ENCODE data around the gene IL4.

Gene IL4

GRCh38 chr5:132666310-132667123 lies 7.3 kb upstream of the IL4 start:
- Histone ChIP-seq H3K27me3 (ENCODE audit: control insufficient read depth, insufficient read depth, low read length) (0 out of 2 replicates have a peak, but pooled peaks cover 3% of the 10 kb centered on the region), H3K4me3 (ENCODE audit: low read depth, low read length) (no peak overlapping the region), H3K9ac (ENCODE audit: low read length) (no peak overlapping the region), H3K36me3 (ENCODE audit: control insufficient read depth, insufficient read depth, low read length) (no peaks in the 10 kb centered on the region), H3K27ac (ENCODE audit: low read depth, low read length) (no peak overlapping the region), H3K4me1 (ENCODE audit: control insufficient read depth, insufficient read depth, low read length) (peaks cover 17% of the 10 kb centered on the region; the same call in 1 of the 2 replicates), H3K9me3 (ENCODE audit: control insufficient read depth, insufficient read depth, low read depth, low read length) (peaks cover 5% of the 10 kb centered on the region; the same call in 1 of the 2 replicates)

DNA sequence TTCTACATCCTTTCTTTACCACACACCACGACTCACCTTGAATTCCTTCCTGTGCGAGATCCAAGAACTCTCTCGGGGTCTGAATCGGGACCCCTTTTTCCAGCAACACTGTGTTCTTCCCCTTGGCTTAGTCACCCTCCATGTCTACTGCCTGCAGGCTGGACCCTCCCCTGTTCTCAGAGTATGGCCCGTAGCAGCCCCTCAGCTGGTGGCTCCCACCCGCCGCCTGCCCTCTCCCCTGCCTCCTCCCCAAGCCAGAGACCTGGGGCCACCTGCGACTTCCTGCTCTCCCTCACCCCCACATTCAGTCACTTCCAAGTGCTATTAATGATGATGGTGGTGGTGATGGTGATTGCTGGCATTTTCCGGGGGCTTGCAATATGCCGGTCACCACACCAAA lies 6.5 kb upstream of the IL4 start:
- Histone ChIP-seq H3K9ac (ENCODE audit: low read length) (no peak overlapping the region), H3K27me3 (ENCODE audit: control insufficient read depth, insufficient read depth, low read length) (0 out of 2 replicates have a peak, but pooled peaks cover 3% of the 10 kb centered on the region), H3K4me1 (ENCODE audit: control insufficient read depth, insufficient read depth, low read length) (peaks cover 17% of the 10 kb centered on the region; the same call in 1 of the 2 replicates)

DNA sequence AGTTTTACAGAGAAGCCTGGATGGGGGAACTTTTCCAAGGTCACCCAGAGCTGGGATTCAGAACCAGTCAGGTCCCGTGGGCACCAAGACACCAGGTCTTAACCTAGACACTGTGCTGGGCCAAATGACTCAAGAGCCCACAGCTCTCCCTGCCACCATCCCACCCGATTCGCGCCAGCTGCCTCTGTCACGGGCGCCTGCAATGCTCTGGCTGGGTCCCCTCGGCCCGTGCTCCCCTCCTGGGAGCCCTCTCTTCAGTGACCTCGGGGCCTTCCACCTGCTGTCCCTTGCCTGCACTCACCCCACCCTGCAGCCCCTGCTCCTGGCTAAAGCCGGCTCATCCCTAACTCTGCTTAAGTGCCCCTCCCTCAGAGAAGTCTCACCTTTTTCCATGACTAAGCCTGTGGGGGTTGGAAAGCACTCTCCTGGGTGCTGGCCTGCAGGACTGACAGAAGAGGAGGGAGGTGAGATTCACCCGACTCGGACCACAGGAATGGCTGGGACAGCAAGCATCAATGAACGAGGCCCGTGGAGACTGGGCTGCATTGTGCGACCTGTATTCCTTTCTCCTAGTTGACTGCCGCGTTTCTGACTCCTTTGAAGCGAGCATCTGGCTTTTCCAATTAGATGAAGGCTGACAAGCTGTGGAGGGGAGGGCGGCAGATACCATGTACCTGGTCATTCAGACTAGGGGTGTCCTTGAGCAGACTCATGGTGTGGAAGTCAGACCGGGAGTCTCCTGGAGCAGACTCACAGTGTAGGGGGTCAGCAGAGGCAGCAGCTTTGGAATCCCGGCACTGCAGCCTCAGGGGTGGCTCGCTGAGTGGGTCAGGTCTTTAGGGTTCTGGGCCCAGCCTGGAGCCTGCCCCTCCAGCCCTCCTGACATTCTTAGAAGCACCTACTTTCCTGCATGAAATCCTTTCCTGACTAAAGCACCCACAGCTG lies 5.8 kb upstream of the IL4 start:
- H3K27ac ChIP-seq (ENCODE audit: low read depth, low read length): no peak overlapping the region
- no peaks in the 10 kb centered on the region for H3K36me3 ChIP-seq (ENCODE audit: control insufficient read depth, insufficient read depth, low read length)
- peaks cover 17% of the 10 kb centered on the region; the same call in 1 of the 2 replicates for H3K4me1 ChIP-seq (ENCODE audit: control insufficient read depth, insufficient read depth, low read length)
- 0 out of 2 replicates have a peak, but pooled peaks cover 3% of the 10 kb centered on the region for H3K27me3 ChIP-seq (ENCODE audit: control insufficient read depth, insufficient read depth, low read length)
- H3K9ac ChIP-seq (ENCODE audit: low read length): no peak overlapping the region
- H3K4me3 ChIP-seq (ENCODE audit: low read depth, low read length): no peak overlapping the region
- H3K9me3 ChIP-seq (ENCODE audit: control insufficient read depth, insufficient read depth, low read depth, low read length): peaks cover 5% of the 10 kb centered on the region; the same call in 1 of the 2 replicates

More for the DNA sequence above, 6.5 kb upstream of the IL4 start:
- H3K27ac ChIP-seq (ENCODE audit: low read depth, low read length): no peak overlapping the region
- H3K36me3 ChIP-seq (ENCODE audit: control insufficient read depth, insufficient read depth, low read length): no peaks in the 10 kb centered on the region
- no peak overlapping the region for H3K4me3 ChIP-seq (ENCODE audit: low read depth, low read length)
- peaks cover 5% of the 10 kb centered on the region; the same call in 1 of the 2 replicates for H3K9me3 ChIP-seq (ENCODE audit: control insufficient read depth, insufficient read depth, low read depth, low read length)

- Histone ChIP-seq H3K9me3 (ENCODE audit: control insufficient read depth, insufficient read depth, low read depth, low read length) (peaks cover 5% of the 10 kb centered on the region; the same call in 1 of the 2 replicates), H3K27me3 (ENCODE audit: control insufficient read depth, insufficient read depth, low read length) (0 out of 2 replicates have a peak, but pooled peaks cover 3% of the 10 kb centered on the region), H3K4me1 (ENCODE audit: control insufficient read depth, insufficient read depth, low read length) (peaks cover 13% of the 10 kb centered on the region; the same call in 1 of the 2 replicates), H3K4me3 (ENCODE audit: low read depth, low read length) (no peak overlapping the region), H3K36me3 (ENCODE audit: control insufficient read depth, insufficient read depth, low read length) (no peaks in the 10 kb centered on the region), H3K27ac (ENCODE audit: low read depth, low read length) (no peak overlapping the region), H3K9ac (ENCODE audit: low read length) (no peak overlapping the region)
These were observed 4.9 kb upstream of the IL4 start for GRCh38 chr5:132668706-132669454.

DNA sequence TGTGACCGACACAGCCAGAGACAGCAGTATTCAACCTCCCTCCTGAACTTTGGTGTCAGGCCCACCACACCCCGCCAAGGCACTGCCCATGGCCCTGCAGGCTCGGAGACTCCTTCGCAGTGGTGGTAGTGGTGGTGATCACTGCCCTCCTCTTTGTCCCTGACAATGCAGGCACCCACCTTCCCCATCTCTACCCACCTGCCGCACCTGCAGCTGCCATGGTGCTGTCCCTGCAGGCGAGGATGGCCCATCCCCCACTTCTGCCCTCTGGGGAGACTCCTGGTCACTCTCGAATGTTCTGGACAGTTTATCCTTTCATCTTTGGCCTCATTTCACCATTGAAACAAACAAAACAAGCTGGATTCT lies 4.4 kb upstream of the IL4 start:
- Histone ChIP-seq H3K4me3 (ENCODE audit: low read depth, low read length) (no peak overlapping the region), H3K27me3 (ENCODE audit: control insufficient read depth, insufficient read depth, low read length) (0 out of 2 replicates have a peak, but pooled peaks cover 3% of the 10 kb centered on the region), H3K4me1 (ENCODE audit: control insufficient read depth, insufficient read depth, low read length) (peaks cover 12% of the 10 kb centered on the region; the same call in 1 of the 2 replicates), H3K27ac (ENCODE audit: low read depth, low read length) (no peak overlapping the region), H3K9me3 (ENCODE audit: control insufficient read depth, insufficient read depth, low read depth, low read length) (peaks cover 5% of the 10 kb centered on the region; the same call in 1 of the 2 replicates), H3K36me3 (ENCODE audit: control insufficient read depth, insufficient read depth, low read length) (no peaks in the 10 kb centered on the region), H3K9ac (ENCODE audit: low read length) (no peak overlapping the region)

DNA sequence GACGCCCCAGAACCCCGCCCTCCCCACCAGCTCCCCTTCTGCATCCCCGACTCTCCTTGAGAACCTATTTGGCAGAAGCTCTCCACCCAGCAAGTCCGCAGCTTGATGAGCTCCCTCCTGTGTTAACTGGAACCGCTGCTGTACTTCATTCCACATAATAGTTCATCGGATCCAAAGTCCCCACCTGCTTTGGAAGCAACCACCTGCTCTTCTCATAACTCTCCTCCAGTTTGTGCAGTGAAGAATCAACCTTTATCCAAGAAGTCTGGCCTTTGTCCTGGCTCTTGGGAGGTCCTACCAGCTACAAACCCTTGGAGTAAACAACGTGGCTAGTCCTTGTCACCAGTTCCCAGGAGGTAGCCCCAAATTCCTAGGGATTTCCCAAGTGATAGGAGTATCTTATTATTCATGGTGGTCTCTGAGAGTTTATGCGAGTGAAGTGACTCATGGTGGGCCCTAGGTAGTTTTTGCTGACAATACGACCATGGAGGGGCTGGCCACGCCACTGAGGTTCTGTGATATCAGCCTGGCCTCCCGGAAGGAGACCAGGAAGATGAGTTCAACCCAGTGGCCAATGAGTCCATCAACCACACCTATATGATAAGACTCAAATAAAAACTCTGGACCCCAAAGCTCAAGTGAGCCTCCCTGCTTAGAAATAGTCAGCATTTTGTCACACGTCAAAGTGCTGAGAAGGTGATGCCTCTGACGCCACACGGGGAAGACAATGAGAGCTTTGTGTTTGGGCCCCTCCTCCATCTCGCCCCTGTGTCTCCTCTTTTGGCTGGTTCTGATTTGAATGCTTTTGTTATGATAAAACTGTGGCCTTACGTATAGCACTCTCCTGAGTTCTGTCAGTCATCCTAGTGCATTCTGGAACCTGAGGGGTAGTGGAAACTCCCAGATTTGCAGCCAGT lies 3.6 kb upstream of the IL4 start:
- H3K27me3 ChIP-seq (ENCODE audit: control insufficient read depth, insufficient read depth, low read length): 0 out of 2 replicates have a peak, but pooled peaks cover 3% of the 10 kb centered on the region
- no peaks in the 10 kb centered on the region for H3K36me3 ChIP-seq (ENCODE audit: control insufficient read depth, insufficient read depth, low read length)
- no peak overlapping the region for H3K27ac ChIP-seq (ENCODE audit: low read depth, low read length)
- H3K9ac ChIP-seq (ENCODE audit: low read length): no peak overlapping the region
- H3K9me3 ChIP-seq (ENCODE audit: control insufficient read depth, insufficient read depth, low read depth, low read length): peaks cover 5% of the 10 kb centered on the region; the same call in 1 of the 2 replicates
- peaks cover 12% of the 10 kb centered on the region; the same call in 1 of the 2 replicates for H3K4me1 ChIP-seq (ENCODE audit: control insufficient read depth, insufficient read depth, low read length)
- H3K4me3 ChIP-seq (ENCODE audit: low read depth, low read length): no peak overlapping the region

DNA sequence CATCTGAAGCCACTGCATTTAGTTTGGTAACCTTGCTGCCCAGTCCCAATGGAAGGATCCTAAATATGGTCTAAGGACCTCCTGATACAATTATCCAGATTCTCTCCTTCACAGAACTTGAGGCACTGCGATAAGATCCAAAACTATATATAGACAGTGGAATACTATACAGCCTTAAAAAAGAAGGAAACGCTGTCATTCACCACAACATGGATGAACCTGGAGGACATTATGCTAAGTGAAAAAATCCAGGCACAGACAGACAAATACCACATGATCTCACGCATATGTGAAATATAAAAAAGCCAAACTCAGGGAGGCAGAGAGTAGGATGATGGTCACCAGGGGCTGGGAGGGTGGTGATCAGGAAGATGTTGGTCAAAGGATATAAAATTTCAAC lies 2.8 kb upstream of the IL4 start:
- H3K9ac ChIP-seq (ENCODE audit: low read length): no peak overlapping the region
- H3K4me1 ChIP-seq (ENCODE audit: control insufficient read depth, insufficient read depth, low read length): peaks cover 12% of the 10 kb centered on the region; the same call in 1 of the 2 replicates

DNA sequence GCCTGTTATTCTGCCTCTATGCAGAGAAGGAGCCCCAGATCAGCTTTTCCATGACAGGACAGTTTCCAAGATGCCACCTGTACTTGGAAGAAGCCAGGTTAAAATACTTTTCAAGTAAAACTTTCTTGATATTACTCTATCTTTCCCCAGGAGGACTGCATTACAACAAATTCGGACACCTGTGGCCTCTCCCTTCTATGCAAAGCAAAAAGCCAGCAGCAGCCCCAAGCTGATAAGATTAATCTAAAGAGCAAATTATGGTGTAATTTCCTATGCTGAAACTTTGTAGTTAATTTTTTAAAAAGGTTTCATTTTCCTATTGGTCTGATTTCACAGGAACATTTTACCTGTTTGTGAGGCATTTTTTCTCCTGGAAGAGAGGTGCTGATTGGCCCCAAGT lies 301 bp upstream of the IL4 start:
- Histone ChIP-seq H3K4me1 (ENCODE audit: control insufficient read depth, insufficient read depth, low read length) (peaks cover 3% of the 10 kb centered on the region; the same call in 1 of the 2 replicates), H3K9me3 (ENCODE audit: control insufficient read depth, insufficient read depth, low read depth, low read length) (peaks cover 5% of the 10 kb centered on the region; the same call in 1 of the 2 replicates), H3K9ac (ENCODE audit: low read length) (no peak overlapping the region), H3K27ac (ENCODE audit: low read depth, low read length) (no peak overlapping the region), H3K36me3 (ENCODE audit: control insufficient read depth, insufficient read depth, low read length) (no peaks in the 10 kb centered on the region), H3K4me3 (ENCODE audit: low read depth, low read length) (no peak overlapping the region), H3K27me3 (ENCODE audit: control insufficient read depth, insufficient read depth, low read length) (0 out of 2 replicates have a peak, but pooled peaks cover 3% of the 10 kb centered on the region)

More for the DNA sequence above, 2.8 kb upstream of the IL4 start:
- Histone ChIP-seq H3K27me3 (ENCODE audit: control insufficient read depth, insufficient read depth, low read length) (0 out of 2 replicates have a peak, but pooled peaks cover 3% of the 10 kb centered on the region), H3K9me3 (ENCODE audit: control insufficient read depth, insufficient read depth, low read depth, low read length) (peaks cover 5% of the 10 kb centered on the region; the same call in 1 of the 2 replicates), H3K4me3 (ENCODE audit: low read depth, low read length) (no peak overlapping the region), H3K27ac (ENCODE audit: low read depth, low read length) (no peak overlapping the region), H3K36me3 (ENCODE audit: control insufficient read depth, insufficient read depth, low read length) (no peaks in the 10 kb centered on the region)

DNA sequence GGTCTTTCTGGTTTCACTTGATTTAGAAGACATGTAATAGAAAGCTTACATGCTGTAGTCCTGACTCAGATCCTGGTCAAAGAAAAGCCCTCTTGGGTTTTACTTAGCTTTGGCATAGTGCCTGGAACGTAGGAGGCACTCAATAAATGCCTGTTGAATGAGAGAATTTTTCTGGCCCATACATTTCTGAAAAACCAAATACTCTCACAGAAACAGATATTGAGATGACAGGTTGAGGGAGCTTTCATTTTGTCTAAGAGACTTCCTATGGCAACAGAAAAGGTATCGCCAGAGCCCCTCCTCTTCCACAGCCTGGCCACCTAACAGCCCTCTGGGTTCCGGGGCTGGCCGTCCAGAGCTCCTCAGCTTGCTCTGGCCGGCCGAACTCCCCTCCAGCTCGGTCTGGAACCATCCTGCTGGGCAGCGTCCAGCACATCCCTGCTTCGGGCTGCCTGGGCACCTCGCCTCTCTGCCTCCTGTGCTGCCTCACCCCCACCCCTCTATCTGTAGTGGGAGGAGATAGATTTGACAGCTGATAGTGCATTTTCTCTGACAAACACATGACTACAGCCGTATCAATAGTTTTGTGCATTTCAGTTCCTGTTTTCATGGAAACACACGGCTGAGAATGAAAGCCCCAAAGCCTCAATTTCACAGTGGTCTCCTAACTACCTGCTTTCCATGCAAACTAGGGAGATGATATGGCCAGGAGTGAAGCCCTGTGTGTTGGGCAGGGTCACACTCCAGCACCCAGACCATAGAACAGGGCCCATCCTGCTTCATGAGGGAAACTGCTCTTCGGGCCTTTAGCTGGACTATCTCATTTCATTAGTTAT lies 1.1 kb downstream of the IL4 start:
- peaks cover 5% of the 10 kb centered on the region; the same call in 1 of the 2 replicates for H3K9me3 ChIP-seq (ENCODE audit: control insufficient read depth, insufficient read depth, low read depth, low read length)
- no peak overlapping the region for H3K27ac ChIP-seq (ENCODE audit: low read depth, low read length)
- no peak overlapping the region for H3K4me3 ChIP-seq (ENCODE audit: low read depth, low read length)
- no peaks in the 10 kb centered on the region for H3K36me3 ChIP-seq (ENCODE audit: control insufficient read depth, insufficient read depth, low read length)
- peaks cover 3% of the 10 kb centered on the region; the same call in 1 of the 2 replicates for H3K4me1 ChIP-seq (ENCODE audit: control insufficient read depth, insufficient read depth, low read length)
- no peak overlapping the region for H3K9ac ChIP-seq (ENCODE audit: low read length)
- H3K27me3 ChIP-seq (ENCODE audit: control insufficient read depth, insufficient read depth, low read length): no peaks in the 10 kb centered on the region

Measured in HUES6 (cell line).